ENCODE measurements around the gene FUT8.
"Not testable (repeated sequence)": the region's sequence is repeated elsewhere in the genome, so short reads cannot be mapped to it uniquely, and the experiment has no call there.

The FUT8 gene

GRCh38 chr14:65415613-65416012 lies 3.1 kb downstream of the FUT8 start:
- no peak for DNase-seq (ENCODE audit: low read depth in 3 of 3, low spot score in 1 of 3)

GRCh38 chr14:65419593-65420252 lies 7.2 kb downstream of the FUT8 start:
- DNase-seq (ENCODE audit: low read depth in 3 of 3, low spot score in 1 of 3), result no peak

GRCh38 chr14:65421201-65421981 lies 8.9 kb downstream of the FUT8 start:
- DNase-seq (ENCODE audit: low read depth in 3 of 3, low spot score in 1 of 3), result no peak

GRCh38 chr14:65422088-65422834 lies 9.7 kb downstream of the FUT8 start:
- DNase-seq (ENCODE audit: low read depth in 3 of 3, low spot score in 1 of 3), result no peak

GRCh38 chr14:65423982-65424381 lies 11.5 kb downstream of the FUT8 start:
- no peak for DNase-seq (ENCODE audit: low read depth in 3 of 3, low spot score in 1 of 3)

- no peak for DNase-seq (ENCODE audit: low read depth in 3 of 3, low spot score in 1 of 3)
Measured at GRCh38 chr14:65424531-65424930, 12.0 kb downstream of the FUT8 start.

GRCh38 chr14:65425885-65426284 lies 13.4 kb downstream of the FUT8 start:
- DNase-seq (ENCODE audit: low read depth in 3 of 3, low spot score in 1 of 3), result no peak

GRCh38 chr14:65426902-65427301 lies 14.4 kb downstream of the FUT8 start:
- DNase-seq (ENCODE audit: low read depth in 3 of 3, low spot score in 1 of 3), result not testable (repeated sequence)

GRCh38 chr14:65428691-65429090 lies 16.2 kb downstream of the FUT8 start:
- DNase-seq (ENCODE audit: low read depth in 3 of 3, low spot score in 1 of 3), result no peak

GRCh38 chr14:65429757-65430156 lies 17.2 kb downstream of the FUT8 start:
- no peak for DNase-seq (ENCODE audit: low read depth in 3 of 3, low spot score in 1 of 3)

- no peak for DNase-seq (ENCODE audit: low read depth in 3 of 3, low spot score in 1 of 3)
Measured at GRCh38 chr14:65431245-65431644, 18.7 kb downstream of the FUT8 start.

GRCh38 chr14:65431951-65432350 lies 19.4 kb downstream of the FUT8 start:
- no peak for DNase-seq (ENCODE audit: low read depth in 3 of 3, low spot score in 1 of 3)

- no peak for DNase-seq (ENCODE audit: low read depth in 3 of 3, low spot score in 1 of 3)
Measured at GRCh38 chr14:65432361-65432948, 19.9 kb downstream of the FUT8 start.

- no peak for DNase-seq (ENCODE audit: low read depth in 3 of 3, low spot score in 1 of 3)
Measured at GRCh38 chr14:65433157-65433556, 20.6 kb downstream of the FUT8 start.

- no peak for DNase-seq (ENCODE audit: low read depth in 3 of 3, low spot score in 1 of 3)
Measured at GRCh38 chr14:65433646-65434045, 21.1 kb downstream of the FUT8 start.

GRCh38 chr14:65434216-65434850 lies 21.8 kb downstream of the FUT8 start:
- no peak for DNase-seq (ENCODE audit: low read depth in 3 of 3, low spot score in 1 of 3)

GRCh38 chr14:65438266-65438933 lies 25.9 kb downstream of the FUT8 start:
- no peak for DNase-seq (ENCODE audit: low read depth in 3 of 3, low spot score in 1 of 3)

- DNase-seq (ENCODE audit: low read depth in 3 of 3, low spot score in 1 of 3), result no peak
Measured at GRCh38 chr14:65439117-65439516, 26.6 kb downstream of the FUT8 start.

GRCh38 chr14:65440230-65440629 lies 27.7 kb downstream of the FUT8 start:
- DNase-seq (ENCODE audit: low read depth in 3 of 3, low spot score in 1 of 3), result no peak

- DNase-seq (ENCODE audit: low read depth in 3 of 3, low spot score in 1 of 3), result no peak
Measured at GRCh38 chr14:65444230-65444629, 31.7 kb downstream of the FUT8 start.

GRCh38 chr14:65446159-65446558 lies 33.6 kb downstream of the FUT8 start:
- DNase-seq (ENCODE audit: low read depth in 3 of 3, low spot score in 1 of 3), result no peak

Measured in stimulated activated CD4-positive, alpha-beta T cell treated with anti-CD3 and anti-CD28 coated beads, TNF-alpha, amount 100 ng/mL, for 1 hour (primary cell).